Stimulated activated naive CD8-positive, alpha-beta T cell treated with anti-CD3 and anti-CD28 coated beads, Interleukin-15, Interleukin-2, amounts not matched to agents 100 U/mL and 50 U/mL, for 24 hours (primary cell): ENCODE results near the gene RBMS3.

Experiments
- ATAC-seq: fragments of 150-1000 bp; cut with Tn5 transposase; one replicate; pipeline ENCODE4 v1.10.0; 2021
- DNase-seq: peaks from one replicate; pipeline ENCODE4 v3.0.0; 2021

The RBMS3 gene

GRCh38 chr3:29525254-29525881 lies 244.5 kb downstream of the RBMS3 start:
- DNase-seq: no peak
- no peak for ATAC-seq

DNA sequence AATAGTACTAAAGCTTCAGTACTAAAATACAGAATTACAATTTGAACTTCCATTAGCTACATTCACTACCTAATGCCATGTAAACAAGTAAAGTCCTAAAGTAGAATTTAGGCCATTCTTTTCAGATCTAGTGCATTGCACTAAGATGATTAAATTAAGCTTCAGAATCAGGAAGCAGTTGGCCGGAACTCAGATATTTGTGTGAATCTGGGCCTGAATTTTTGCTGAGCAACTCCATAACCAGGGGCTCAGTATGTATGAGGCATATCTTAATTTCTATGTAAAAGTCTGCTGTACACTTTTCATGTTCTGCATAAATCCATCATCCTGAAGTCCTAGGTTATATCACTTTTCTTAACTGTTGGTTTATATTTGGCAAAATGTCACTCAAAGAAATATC lies 246.4 kb downstream of the RBMS3 start:
- ATAC-seq (no peak), DNase-seq (no peak)

- no peak for DNase-seq
- no peak for ATAC-seq
These were observed 250.8 kb downstream of the RBMS3 start for GRCh38 chr3:29531644-29532043.

- no peak for ATAC-seq
- no peak for DNase-seq
These were observed 251.6 kb downstream of the RBMS3 start for GRCh38 chr3:29532473-29532872.

- DNase-seq (no peak), ATAC-seq (no peak)
These were observed 253.1 kb downstream of the RBMS3 start for GRCh38 chr3:29534006-29534405.

- ATAC-seq (no peak), DNase-seq (no peak)
These were observed 255.3 kb downstream of the RBMS3 start for GRCh38 chr3:29536016-29536758.

DNA sequence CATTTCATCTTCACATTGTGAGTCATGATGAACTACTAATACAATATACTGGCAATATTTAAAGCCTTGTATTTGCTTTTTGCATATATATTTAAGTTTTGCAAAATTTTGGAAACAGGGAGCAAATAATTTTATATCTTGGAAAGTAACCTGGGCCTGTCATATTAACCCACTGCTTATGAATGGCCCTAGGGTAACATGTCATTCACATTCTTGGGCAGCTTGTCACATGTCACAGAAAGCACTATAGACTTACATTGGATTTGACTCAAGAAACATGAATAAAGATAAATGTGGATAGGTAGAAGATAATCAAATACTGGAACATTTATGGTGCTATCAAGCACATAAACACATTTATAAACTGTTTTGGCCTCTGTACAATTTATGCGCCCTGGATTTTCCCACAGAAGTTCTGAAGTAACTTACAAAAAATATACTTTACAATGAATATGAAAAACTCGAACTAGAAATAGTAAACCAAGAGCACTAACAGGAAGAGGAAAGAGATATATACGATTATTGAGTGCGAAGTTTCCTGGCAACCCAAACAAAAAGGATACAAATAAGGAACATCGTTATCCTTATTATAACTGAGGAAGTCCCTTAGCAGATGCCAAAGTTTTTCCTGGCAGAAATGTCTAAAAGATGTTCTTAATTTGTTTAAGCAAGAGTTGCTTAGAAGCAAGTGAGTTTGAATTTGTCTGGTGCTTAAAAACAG lies 257.2 kb downstream of the RBMS3 start:
- DNase-seq: no peak
- no peak for ATAC-seq

DNA sequence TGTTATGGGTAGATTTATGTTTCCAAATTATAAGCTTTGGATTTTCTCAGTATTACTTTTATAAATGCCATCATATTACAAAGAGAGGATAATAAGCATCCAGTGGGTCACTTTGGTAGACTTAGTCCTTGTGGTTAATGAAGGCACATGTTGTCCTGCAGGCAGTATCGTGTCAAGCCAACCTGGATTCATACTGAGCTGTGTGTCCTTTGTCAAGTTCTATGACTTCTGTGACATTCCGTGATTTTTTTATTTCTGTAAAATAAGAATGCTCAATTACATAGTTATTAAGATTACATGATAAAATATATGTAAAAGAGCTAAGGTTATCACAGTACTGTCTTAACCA lies 257.7 kb downstream of the RBMS3 start:
- DNase-seq: no peak
- ATAC-seq: no peak

DNA sequence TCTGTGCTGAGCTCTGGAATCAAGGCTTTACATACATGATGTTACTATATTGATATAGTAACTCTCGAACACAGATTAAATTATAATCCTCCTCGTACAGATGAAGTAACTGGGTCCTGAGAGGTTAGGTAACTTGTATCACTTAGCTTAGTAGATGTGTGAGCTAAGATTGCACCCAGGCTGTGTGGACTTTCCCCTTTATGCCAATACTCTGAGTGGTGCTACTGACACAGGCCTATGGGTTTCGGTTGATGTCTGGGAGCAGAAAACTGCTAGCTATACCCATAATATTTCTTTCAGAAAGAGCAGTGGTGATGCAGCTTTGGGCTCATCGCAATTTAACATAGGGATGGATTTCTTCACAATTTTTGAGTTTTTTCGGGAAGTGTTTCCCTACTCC lies 259.7 kb downstream of the RBMS3 start:
- DNase-seq: no peak
- ATAC-seq: no peak

DNA sequence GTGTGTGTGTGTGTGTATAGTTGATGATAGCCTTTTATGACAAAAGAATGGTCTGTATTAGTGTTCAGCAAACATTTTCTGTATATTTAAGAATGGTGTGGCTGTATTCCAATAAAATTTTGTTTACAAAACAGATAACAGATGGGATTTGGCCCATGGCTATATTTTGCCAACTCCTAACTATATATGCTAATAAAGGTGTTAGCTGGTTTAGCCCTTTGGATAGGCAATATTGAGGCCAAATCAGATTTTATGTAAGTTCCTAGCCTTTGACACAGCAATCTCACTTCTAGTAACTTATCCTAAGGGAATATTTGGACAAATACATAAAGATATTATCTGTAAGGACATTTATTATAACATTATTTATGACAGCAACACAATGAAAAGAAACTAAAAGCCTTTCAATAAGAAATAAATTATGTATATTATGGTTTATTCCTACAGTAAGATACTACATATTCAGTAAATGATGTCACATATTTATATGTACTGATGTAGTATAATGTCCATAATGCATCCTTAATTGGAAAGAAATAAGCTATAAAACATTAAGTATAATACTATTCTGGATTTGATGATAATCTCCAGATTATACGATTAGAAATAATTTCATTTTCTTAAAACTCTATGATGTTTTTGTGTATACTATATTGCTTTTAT lies 264.0 kb downstream of the RBMS3 start:
- no peak for ATAC-seq

GRCh38 chr3:29545615-29546014 lies 264.7 kb downstream of the RBMS3 start:
- no peak for DNase-seq
- ATAC-seq: no peak

More for the DNA sequence above, 264.0 kb downstream of the RBMS3 start:
- DNase-seq: no peak

DNA sequence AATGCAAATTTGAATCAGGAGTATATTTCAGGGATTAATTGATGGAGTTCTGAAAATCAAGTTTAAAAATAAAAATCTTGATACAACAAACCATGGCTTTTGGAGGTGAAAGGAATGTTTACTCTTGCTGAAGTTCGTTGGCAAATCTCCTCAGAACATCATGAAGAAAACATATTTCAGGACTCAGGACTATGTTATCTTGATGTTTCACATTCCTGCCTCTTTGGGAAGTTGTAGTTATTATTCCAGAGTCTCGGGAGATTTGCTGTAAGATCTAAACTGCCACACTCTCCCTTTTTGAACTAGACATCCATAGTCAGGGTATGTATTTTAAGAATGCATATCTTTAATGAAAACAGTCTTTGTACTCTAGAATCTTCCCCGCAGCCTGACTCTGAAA lies 271.2 kb downstream of the RBMS3 start:
- DNase-seq: no peak
- no peak for ATAC-seq

- ATAC-seq: peak; percentile 55
- DNase-seq: no peak
These were observed 273.7 kb downstream of the RBMS3 start for GRCh38 chr3:29554566-29554965.

GRCh38 chr3:29555590-29555989 lies 274.7 kb downstream of the RBMS3 start:
- no peak for ATAC-seq
- no peak for DNase-seq

DNA sequence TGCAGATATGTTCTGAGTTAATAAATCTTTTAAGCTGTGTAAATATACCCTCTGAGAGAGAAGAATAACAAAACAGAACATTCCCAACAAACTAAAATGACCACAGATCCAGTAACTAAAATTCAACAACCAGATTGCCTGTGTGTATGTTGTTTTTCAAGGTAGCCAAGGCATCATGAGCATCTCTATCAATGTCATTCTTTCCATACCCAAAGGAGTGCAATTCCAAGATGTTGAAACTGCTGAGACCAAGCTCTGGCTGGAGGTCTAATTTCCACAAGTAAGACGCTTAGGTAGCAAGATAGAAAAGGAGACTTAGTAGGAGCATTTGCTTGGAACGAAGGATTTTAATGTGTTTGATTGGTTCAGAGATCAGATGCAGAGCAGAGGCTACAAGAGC lies 276.3 kb downstream of the RBMS3 start:
- ATAC-seq (no peak), DNase-seq (no peak)

- ATAC-seq (no peak), DNase-seq (no peak)
These were observed 277.0 kb downstream of the RBMS3 start for GRCh38 chr3:29557825-29558224.

DNA sequence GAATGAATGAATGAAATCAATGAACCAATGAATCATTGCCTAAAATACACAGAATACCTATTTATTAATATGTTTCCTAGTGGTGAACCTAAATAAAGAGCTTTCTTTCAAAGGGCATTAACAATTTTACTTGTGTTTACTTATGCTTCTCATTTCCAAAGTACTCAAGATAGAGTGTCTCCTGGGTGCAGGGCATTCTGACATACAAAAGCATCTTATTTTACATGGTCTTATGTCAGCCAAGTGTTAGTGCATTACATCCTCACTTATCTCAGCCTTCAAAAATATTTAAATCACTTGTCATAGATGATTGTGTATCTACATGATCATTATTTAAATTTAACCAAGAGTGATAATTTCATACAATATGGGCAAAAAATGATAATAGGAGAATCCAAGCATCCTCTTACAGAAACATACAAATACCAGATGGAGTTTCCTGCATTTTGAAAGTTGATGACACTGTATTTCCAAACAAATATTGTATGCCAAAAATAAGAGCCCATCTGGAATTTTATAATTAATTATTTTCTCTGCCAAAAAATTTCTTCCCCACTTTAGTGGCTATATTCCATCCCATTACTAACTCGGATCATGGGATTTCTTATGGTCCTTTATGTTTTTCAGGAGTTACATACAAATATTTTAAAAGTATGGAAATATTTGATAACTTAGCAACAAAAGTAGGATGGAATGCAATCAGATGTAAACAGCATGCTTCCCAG lies 279.0 kb downstream of the RBMS3 start:
- ATAC-seq (no peak), DNase-seq (no peak)

DNA sequence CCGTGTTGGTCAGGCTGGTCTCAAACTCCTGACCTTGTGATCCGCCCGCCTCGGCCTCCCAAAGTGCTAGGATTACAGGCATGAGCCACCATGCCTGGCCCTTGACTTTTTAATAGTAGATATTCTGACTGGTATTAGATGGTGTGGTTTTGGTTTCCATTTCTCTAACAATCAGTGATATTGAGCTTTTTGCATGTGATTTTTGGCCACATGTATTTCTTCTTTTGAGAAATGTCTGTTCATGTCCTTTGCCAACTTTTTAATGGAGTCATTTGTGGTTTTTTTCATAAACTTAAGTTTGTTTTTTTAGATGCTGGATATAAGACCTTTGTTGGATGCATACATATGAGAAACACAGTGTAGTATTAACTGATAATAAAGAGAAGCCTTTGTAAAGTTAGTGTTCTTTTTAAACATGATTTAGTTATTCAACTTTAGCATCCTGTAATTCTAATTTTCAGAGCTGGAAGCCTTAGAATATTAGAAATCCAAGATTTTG lies 280.8 kb downstream of the RBMS3 start:
- no peak for ATAC-seq

GRCh38 chr3:29565236-29565635 lies 284.4 kb downstream of the RBMS3 start:
- DNase-seq: no peak
- no peak for ATAC-seq

More for the DNA sequence above, 280.8 kb downstream of the RBMS3 start:
- DNase-seq: no peak

DNA sequence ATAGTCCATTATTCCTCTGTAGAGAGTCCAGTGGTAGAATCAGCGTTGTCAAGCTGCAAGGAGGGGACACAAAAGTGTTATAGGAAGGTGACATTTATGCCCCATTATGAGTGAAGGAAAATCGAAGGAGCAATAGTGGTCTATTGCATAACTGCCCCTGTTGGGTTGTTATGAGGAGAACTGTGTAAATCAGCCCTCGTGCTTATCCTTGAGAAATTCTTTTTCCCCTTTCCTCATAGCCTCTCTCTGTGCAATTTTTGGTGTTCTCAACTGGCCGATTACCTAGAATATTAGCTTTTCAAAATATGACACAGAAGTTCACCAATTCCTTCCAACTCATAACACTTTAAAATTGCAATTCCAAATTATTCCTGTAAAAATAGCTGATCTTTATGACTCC lies 286.6 kb downstream of the RBMS3 start:
- ATAC-seq (no peak), DNase-seq (no peak)

GRCh38 chr3:29568355-29568754 lies 287.5 kb downstream of the RBMS3 start:
- ATAC-seq: no peak
- no peak for DNase-seq

DNA sequence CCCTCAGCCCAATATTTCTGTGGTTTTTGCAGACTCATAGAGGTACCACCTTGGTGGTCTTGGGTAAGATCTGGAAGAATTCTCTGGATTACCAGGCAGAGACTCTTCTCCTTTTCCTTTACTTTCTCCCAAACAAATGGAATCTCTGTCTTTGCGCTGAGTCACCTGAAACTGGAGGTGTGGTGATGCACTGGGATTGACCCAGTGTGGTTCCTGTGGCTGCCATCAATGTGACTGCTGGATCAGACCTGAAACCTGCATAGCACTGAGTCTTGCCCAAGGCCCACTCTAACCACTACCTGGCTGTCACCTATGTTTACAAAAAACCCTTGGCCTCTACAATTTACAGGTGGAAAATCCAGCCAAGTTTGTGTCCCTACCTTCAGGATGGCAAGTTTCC lies 295.3 kb downstream of the RBMS3 start:
- ATAC-seq: no peak
- no peak for DNase-seq
